Transverse colon (tissue), 4 donors: Measurements from ENCODE around the gene RAB20. TPM values are rescaled to one million over a fixed set of nuclear protein-coding genes. Genes with fewer than 3 reads are reported as not detected.

Experiments used
- DNase-seq: peaks from one replicate; pipeline ENCODE4 v3.0.0-alpha.2; 2019
- H3K27ac ChIP-seq, 4 donors: fragments of 200-600 bp; sonication (generic); 2 replicates each; pipeline ENCODE4 v1.5.1; 2016 to 2018; ENCODE audit warnings: inconsistent platforms in 4 of 4
- H3K27me3 ChIP-seq: fragments of 200-600 bp; sonication (generic); 2 replicates; pipeline ENCODE4 v1.5.1; 2017; ENCODE audit warnings: inconsistent platforms
- H3K36me3 ChIP-seq, 4 donors: fragments of 200-600 bp; sonication (generic); 2 replicates each; pipeline ENCODE4 v1.5.1; 2017 to 2019; ENCODE audit warnings: inconsistent platforms in 4 of 4
- H3K4me1 ChIP-seq, 4 donors: fragments of 200-600 bp; sonication (generic); 2 replicates each; pipeline ENCODE4 v1.5.1; 2017 to 2020; ENCODE audit warnings: inconsistent platforms in 4 of 4
- H3K4me3 ChIP-seq, 4 donors: fragments of 200-600 bp; sonication (generic); 1 replicate in 1 of 4; 2 replicates in 3 of 4; pipeline versions ENCODE4 v1.5.1 to v1.6.1; 2017 to 2019; ENCODE audit warnings: inconsistent platforms in 4 of 4
- H3K9me3 ChIP-seq, 2 donors: fragments of 200-600 bp; sonication (generic); 2 replicates each; pipeline ENCODE4 v1.5.1; 2017 to 2019; ENCODE audit warnings: inconsistent platforms in 2 of 2
- EP300 ChIP-seq: sonication (generic); formaldehyde crosslinking; IDR thresholded peaks from one replicate; pipeline ENCODE4 v1.6.1; 2017; ENCODE audit warnings: antibody characterized with exemption, low read depth
- POLR2A ChIP-seq: fragments of 450-650 bp; IDR thresholded peaks from one replicate; pipeline ENCODE4 v1.6.1; 2016; ENCODE audit warnings: antibody characterized with exemption, mild to moderate bottlenecking, moderate library complexity
- POLR2AphosphoS5 ChIP-seq, 3 donors: sonication (generic); formaldehyde crosslinking; IDR thresholded peaks; one replicate each; pipeline ENCODE4 v1.6.1; 2016; ENCODE audit warnings: antibody characterized with exemption in 3 of 3
- WGBS, 2 donors: methylation state at CpG; one replicate each; pipeline ENCODE4 v1.1.5; 2018; ENCODE audit warnings: low coverage in 1 of 2; 5-methylcytosine and 5-hydroxymethylcytosine counted together
- in situ Hi-C, 4 donors: fragments of 200-750 bp; cut with MboI; loops; one replicate each; pipeline versions ENCODE4 v1.15.0 to v1.15.1; 2017; ENCODE audit warnings: low sequenced_read_pairs in 3 of 4, low pct_ligation_motif_present in 1 of 4, low pct_unique_long_range_greater_than_20kb in 1 of 4
- intact Hi-C: fragments of 100-400 bp; cut with DNase I; formaldehyde crosslinking; loops from one replicate; pipeline ENCODE4 v1.15.1; 2023; ENCODE audit warnings: low total_unique reads
- total RNA-seq, 4 donors: library from RNA; depleted of rRNA; stranded (reverse); fragments of >200 nt; gene quantifications; one replicate each; pipeline ENCODE4 v1.1.0, GENCODE V29; 2016
- TF ChIP-seq, protein P1 (sequence below), 5 experiments: fragments of 200-600 bp in 3 of 5; fragments of 450-650 bp in 2 of 5; sonication (generic) in 3 of 5; IDR thresholded peaks; 1 replicate in 2 of 5; 2 replicates in 3 of 5; pipeline ENCODE4 v1.5.1; 2016 to 2017; ENCODE audit warnings: antibody characterized with exemption in 5 of 5, inconsistent platforms in 3 of 5, mild to moderate bottlenecking in 2 of 5, moderate library complexity in 1 of 5

RAB20 gene
- total RNA-seq, 4 donors from 2014 or later, result 12.5 to 66.2 (median 54.1) TPM

DNA sequence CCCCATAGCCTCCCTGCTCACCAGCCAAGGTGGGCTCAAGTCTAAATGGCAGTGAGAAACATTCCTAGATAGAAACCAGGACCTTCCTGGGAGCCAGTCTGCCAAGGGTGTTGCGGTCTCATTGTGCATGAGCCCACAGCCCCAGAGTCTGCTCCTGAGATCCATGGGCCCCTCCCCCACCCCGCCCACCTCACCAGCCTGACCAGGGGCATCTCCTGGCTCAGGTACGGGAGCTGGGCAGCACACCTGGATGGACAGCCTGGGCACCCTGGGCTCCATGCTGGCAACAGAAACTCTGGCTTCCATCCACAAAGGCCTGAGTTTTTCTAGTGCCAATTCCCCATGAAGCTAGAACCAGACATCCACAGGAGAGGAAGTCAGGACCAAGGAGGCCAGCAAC, 65.6 kb downstream of the RAB20 start:
- no peak for DNase-seq
- in situ Hi-C loops, result no loop called here
- intact Hi-C loops, result no loop called here
- Histone ChIP-seq H3K36me3 (peaks cover 0 to 7% (median 0%) of the 10 kb centered on the region in 4 donors), H3K27ac (no peak overlapping the region), H3K4me1 (no peaks in the 10 kb centered on the region), H3K4me3 (no peak overlapping the region), H3K9me3 (no peaks in the 10 kb centered on the region), H3K27me3 (no peaks in the 10 kb centered on the region)
- WGBS, 2 donors, result 97% methylated on average over 3 of the region's 3 CpGs; no CpG with 5 or more reads in 1 of the 2 donors
- no peak for TF ChIP-seq POLR2A
- no peak for TF ChIP-seq EP300
- TF ChIP-seq, protein P1, sequence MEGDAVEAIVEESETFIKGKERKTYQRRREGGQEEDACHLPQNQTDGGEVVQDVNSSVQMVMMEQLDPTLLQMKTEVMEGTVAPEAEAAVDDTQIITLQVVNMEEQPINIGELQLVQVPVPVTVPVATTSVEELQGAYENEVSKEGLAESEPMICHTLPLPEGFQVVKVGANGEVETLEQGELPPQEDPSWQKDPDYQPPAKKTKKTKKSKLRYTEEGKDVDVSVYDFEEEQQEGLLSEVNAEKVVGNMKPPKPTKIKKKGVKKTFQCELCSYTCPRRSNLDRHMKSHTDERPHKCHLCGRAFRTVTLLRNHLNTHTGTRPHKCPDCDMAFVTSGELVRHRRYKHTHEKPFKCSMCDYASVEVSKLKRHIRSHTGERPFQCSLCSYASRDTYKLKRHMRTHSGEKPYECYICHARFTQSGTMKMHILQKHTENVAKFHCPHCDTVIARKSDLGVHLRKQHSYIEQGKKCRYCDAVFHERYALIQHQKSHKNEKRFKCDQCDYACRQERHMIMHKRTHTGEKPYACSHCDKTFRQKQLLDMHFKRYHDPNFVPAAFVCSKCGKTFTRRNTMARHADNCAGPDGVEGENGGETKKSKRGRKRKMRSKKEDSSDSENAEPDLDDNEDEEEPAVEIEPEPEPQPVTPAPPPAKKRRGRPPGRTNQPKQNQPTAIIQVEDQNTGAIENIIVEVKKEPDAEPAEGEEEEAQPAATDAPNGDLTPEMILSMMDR (IDR thresholded peaks at IDR 0.05), result no peak
- TF ChIP-seq POLR2AphosphoS5 (IDR thresholded peaks at IDR 0.05), result no peak

DNA sequence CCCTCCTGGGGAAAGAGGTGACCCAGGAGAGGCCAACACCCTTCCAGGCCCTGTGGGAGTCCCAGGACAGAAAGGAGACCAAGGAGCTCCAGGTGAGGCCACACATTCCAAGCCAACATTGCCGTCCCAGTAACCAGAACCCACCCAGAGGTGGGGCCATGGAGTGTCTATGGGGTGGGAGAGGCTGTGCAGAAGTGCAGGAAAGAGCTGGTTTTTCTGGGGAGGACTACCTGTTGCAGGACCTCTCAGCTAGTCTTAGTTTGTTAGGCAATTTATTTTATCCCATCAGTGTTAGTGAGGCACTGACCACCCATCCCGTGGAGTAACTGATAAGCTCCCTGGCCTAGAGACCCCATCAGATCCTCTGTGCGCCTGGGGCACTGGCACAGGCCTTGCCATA, 66.1 kb downstream of the RAB20 start:
- Histone ChIP-seq H3K27me3 (no peaks in the 10 kb centered on the region), H3K4me1 (no peaks in the 10 kb centered on the region), H3K9me3 (no peaks in the 10 kb centered on the region), H3K27ac (no peak overlapping the region), H3K4me3 (no peak overlapping the region), H3K36me3 (peaks cover 0 to 7% (median 0%) of the 10 kb centered on the region in 4 donors)
- DNase-seq, result no peak
- in situ Hi-C loops, result no loop called here
- no peak for TF ChIP-seq POLR2AphosphoS5 (IDR thresholded peaks at IDR 0.05)
- TF ChIP-seq EP300, result no peak
- WGBS, 2 donors, result 79% methylated on average over 3 of the region's 3 CpGs; no CpG with 5 or more reads in 1 of the 2 donors
- intact Hi-C loops, result no loop called here

DNA sequence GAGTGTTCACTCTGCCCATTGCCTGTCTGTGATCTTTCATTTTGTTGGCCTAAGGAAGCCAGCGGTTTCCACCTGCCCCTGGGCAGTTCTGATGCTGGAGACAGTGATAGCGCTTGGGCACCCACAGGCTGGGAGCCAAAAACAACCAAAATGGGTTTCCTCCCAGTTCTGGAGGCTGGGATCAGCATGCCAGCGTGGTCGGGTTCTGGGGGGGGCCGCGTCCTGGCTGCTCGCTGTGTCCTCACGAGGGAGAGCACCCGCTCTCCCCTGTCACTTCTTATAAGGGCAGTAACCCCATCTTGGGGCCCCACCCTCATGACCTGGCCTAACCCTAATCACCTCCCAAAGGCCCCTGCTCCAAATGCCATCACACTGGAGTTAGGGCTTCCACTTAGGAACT, 67.9 kb downstream of the RAB20 start:
- 92% methylated on average over 9 of the region's 9 CpGs; no CpG with 5 or more reads in 1 of the 2 donors for WGBS, 2 donors
- Histone ChIP-seq H3K36me3 (peaks cover 0 to 7% (median 0%) of the 10 kb centered on the region in 4 donors), H3K27ac (no peak overlapping the region), H3K4me1 (no peaks in the 10 kb centered on the region), H3K9me3 (no peaks in the 10 kb centered on the region), H3K4me3 (no peak overlapping the region), H3K27me3 (no peaks in the 10 kb centered on the region)
- intact Hi-C loops, result no loop called here
- no peak for TF ChIP-seq EP300
- TF ChIP-seq, protein P1 (IDR thresholded peaks at IDR 0.05), result no peak
- TF ChIP-seq POLR2A, result no peak
- TF ChIP-seq POLR2AphosphoS5 (IDR thresholded peaks at IDR 0.05), result no peak
- no peak for DNase-seq
- in situ Hi-C loops, result no loop called here

DNA sequence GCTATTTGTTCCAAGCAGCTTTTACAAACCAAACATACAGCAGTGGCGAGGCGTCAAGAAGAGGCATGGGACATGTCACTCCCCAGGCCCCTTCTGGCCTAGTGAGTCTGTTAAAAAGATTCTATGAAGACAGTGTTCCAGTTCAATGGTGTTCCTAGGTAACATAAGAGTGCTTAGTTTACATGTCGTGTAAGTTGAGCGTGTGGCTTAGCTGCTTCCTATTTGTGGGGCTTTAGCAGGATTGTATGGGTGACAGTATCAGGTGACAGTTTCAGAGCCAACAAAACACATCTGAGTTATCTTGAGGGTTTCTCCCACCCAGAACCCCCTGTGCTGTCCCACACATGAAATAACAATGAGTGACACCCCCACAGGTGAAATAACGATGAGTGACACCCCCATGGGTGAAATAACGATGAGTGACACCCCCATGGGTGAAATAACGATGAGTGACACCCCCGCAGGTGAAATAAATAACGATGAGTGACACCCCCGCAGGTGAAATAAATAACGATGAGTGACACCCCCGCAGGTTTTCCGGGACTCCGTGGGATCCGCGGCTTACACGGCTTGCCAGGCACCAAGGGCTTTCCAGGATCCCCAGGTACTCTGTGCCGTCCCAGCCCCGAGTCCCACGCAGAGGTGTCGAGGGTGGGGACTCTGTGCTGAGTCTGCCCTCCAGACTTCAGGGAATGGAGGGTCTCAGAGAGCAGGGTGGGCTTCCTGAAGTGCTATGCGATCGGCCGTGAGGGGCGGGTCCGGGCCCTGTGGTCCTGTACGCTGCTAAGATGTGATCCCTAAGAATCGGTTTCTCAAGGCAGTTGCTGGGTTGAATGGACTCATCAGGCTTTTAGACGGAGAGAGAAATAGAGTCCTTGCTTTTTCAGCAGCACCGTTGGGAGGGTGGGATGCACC, 68.6 kb downstream of the RAB20 start:
- H3K36me3 ChIP-seq, result peaks cover 0 to 7% (median 0%) of the 10 kb centered on the region in 4 donors

More for the DNA sequence above, 68.6 kb downstream of the RAB20 start:
- H3K4me1 ChIP-seq, result no peaks in the 10 kb centered on the region
- intact Hi-C loops (no loop called here), in situ Hi-C loops (no loop called here)
- H3K4me3 ChIP-seq, result no peak overlapping the region
- H3K27ac ChIP-seq, result no peak overlapping the region
- H3K9me3 ChIP-seq, result no peaks in the 10 kb centered on the region
- TF ChIP-seq POLR2AphosphoS5 (IDR thresholded peaks at IDR 0.05), result no peak
- TF ChIP-seq EP300, result no peak
- TF ChIP-seq POLR2A, result no peak
- DNase-seq, result no peak
- 92 to 96% methylated on average over 8 to 30 of the region's 30 CpGs for WGBS, 2 donors
- H3K27me3 ChIP-seq, result no peaks in the 10 kb centered on the region
